Uterus (tissue), 4 donors: ENCODE measurements around the gene PLEKHG1. TPM values are rescaled to one million over a fixed set of nuclear protein-coding genes. Genes with fewer than 3 reads are reported as not detected.

ENCODE experiments used
- DNase-seq, 2 donors: peaks; one replicate each; pipeline ENCODE4 v3.0.0-alpha.2; 2019 to 2020
- H3K27ac ChIP-seq, 2 donors: fragments of 200-600 bp; sonication (generic); 1 replicate in 1 of 2; 2 replicates in 1 of 2; pipeline ENCODE4 v1.5.1; 2016 to 2018
- H3K27me3 ChIP-seq, 2 donors: fragments of 200-600 bp; sonication (generic); one replicate each; pipeline ENCODE4 v1.5.1; 2018 to 2019; ENCODE audit warnings: control low read depth in 1 of 2
- H3K36me3 ChIP-seq, 2 donors: fragments of 200-600 bp; sonication (generic); one replicate each; pipeline ENCODE4 v1.5.1; 2019; ENCODE audit warnings: control low read depth in 1 of 2
- H3K4me1 ChIP-seq, 2 donors: fragments of 200-600 bp; sonication (generic); one replicate each; pipeline ENCODE4 v1.5.1; 2018 to 2019; ENCODE audit warnings: control low read depth in 1 of 2
- H3K4me3 ChIP-seq, 2 donors: fragments of 200-600 bp; sonication (generic); 1 replicate in 1 of 2; 2 replicates in 1 of 2; pipeline ENCODE4 v1.5.1; 2018 to 2019; ENCODE audit warnings: mild to moderate bottlenecking in 1 of 2
- H3K9me3 ChIP-seq, 2 donors: fragments of 200-600 bp; sonication (generic); one replicate each; pipeline ENCODE4 v1.5.1; 2019; ENCODE audit warnings: control low read depth in 1 of 2
- CTCF ChIP-seq, 4 experiments: fragments of 200-600 bp in 2 of 4; fragments of 450-650 bp in 2 of 4; sonication (generic) in 2 of 4; IDR thresholded peaks; one replicate each; pipeline ENCODE4 v1.5.1; 2016 to 2019; ENCODE audit warnings: antibody characterized with exemption in 4 of 4, mild to moderate bottlenecking in 2 of 4, moderate library complexity in 1 of 4
- POLR2A ChIP-seq, 2 donors: fragments of 450-650 bp; IDR thresholded peaks; one replicate each; pipeline ENCODE4 v1.6.1; 2016; ENCODE audit warnings: antibody characterized with exemption in 2 of 2, mild to moderate bottlenecking in 1 of 2, moderate library complexity in 1 of 2
- intact Hi-C: fragments of 100-400 bp; cut with DNase I; formaldehyde crosslinking; loops from one replicate; pipeline ENCODE4 v1.15.1; 2023; ENCODE audit warnings: low total_unique reads
- total RNA-seq, 4 donors: library from RNA; depleted of rRNA in 3 of 4; stranded (reverse); fragments of >200 nt in 3 of 4; gene quantifications; one replicate each; pipeline versions ENCODE4 v1.1.0 to v1.2.4, GENCODE V29; 2014 to 2023
- donor health status: DM: yes; HTN: yes; CAD: no.

PLEKHG1 gene
- total RNA-seq, 4 donors from 2014 or later, result 7.2 to 50.3 (median 33.0) TPM

GRCh38 chr6:150593119-150593518, 6.6 kb upstream of the PLEKHG1 start:
- Histone ChIP-seq H3K36me3 (no peaks in the 10 kb centered on the region), H3K27ac (no peak overlapping the region), H3K4me3 (no peak overlapping the region), H3K27me3 (no peaks in the 10 kb centered on the region), H3K4me1 (no peaks in the 10 kb centered on the region), H3K9me3 (no peaks in the 10 kb centered on the region)
- DNase-seq, result no peak
- intact Hi-C loops, result no loop called here
- no peak for TF ChIP-seq CTCF (IDR thresholded peaks at IDR 0.05)
- TF ChIP-seq POLR2A (IDR thresholded peaks at IDR 0.05), result no peak

DNA sequence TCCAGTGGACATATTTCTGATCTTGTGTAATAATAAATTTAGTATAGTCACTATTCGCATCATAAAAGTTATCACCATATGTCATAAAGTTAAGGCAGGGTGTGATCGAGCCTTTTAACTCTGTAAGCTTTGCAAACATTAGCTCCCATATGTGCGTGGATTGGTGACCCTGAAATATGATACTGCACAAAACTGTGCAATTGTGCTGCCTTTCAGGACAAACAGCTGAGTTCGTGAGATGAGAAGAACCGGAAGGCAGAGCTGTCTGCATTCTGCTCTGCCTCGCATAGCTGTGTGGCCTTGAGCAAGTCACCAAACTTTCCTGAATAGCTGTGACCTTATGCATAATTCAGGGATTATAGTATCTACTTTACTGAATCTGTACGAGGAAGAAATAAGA, 3.2 kb upstream of the PLEKHG1 start:
- DNase-seq, result no peak
- no peak overlapping the region for H3K4me3 ChIP-seq
- intact Hi-C loops, result no loop called here
- no peaks in the 10 kb centered on the region for H3K9me3 ChIP-seq
- no peaks in the 10 kb centered on the region for H3K4me1 ChIP-seq
- H3K27ac ChIP-seq, result no peak overlapping the region
- TF ChIP-seq CTCF (IDR thresholded peaks at IDR 0.05), result no peak
- H3K27me3 ChIP-seq, result no peaks in the 10 kb centered on the region
- no peaks in the 10 kb centered on the region for H3K36me3 ChIP-seq

GRCh38 chr6:150598401-150598800, 1.3 kb upstream of the PLEKHG1 start:
- DNase-seq, result no peak
- no peaks in the 10 kb centered on the region for H3K9me3 ChIP-seq
- no peaks in the 10 kb centered on the region for H3K36me3 ChIP-seq
- H3K27me3 ChIP-seq, result no peaks in the 10 kb centered on the region
- no peak for TF ChIP-seq CTCF (IDR thresholded peaks at IDR 0.05)
- TF ChIP-seq POLR2A (IDR thresholded peaks at IDR 0.05), result no peak
- no peaks in the 10 kb centered on the region for H3K4me1 ChIP-seq
- no peak overlapping the region for H3K4me3 ChIP-seq
- intact Hi-C loops, result no loop called here
- no peak overlapping the region for H3K27ac ChIP-seq

- Histone ChIP-seq H3K9me3 (no peaks in the 10 kb centered on the region), H3K27ac (peak overlapping the region in 1 of 2 donors; percentile 90), H3K4me3 (no peak overlapping the region), H3K36me3 (no peaks in the 10 kb centered on the region), H3K27me3 (no peaks in the 10 kb centered on the region), H3K4me1 (no peaks in the 10 kb centered on the region)
- DNase-seq, result no peak
- intact Hi-C loops, result no loop called here
- TF ChIP-seq POLR2A (IDR thresholded peaks at IDR 0.05), result no peak
- TF ChIP-seq CTCF (IDR thresholded peaks at IDR 0.05), result no peak
Observed at GRCh38 chr6:150598858-150599198, 857 bp upstream of the PLEKHG1 start.

- no peak for DNase-seq
- H3K36me3 ChIP-seq, result no peaks in the 10 kb centered on the region
- H3K4me3 ChIP-seq, result peak overlapping the region; percentile 48 to 81
- peak overlapping the region; percentile 83 to 90 for H3K27ac ChIP-seq
- no peaks in the 10 kb centered on the region for H3K27me3 ChIP-seq
- no peaks in the 10 kb centered on the region for H3K9me3 ChIP-seq
- TF ChIP-seq CTCF (IDR thresholded peaks at IDR 0.05), result peak in 1 of 4 experiments; percentile 3
- no peak for TF ChIP-seq POLR2A (IDR thresholded peaks at IDR 0.05)
- H3K4me1 ChIP-seq, result no peaks in the 10 kb centered on the region
- intact Hi-C loops, result no loop called here
Observed at GRCh38 chr6:150600010-150600300, 270 bp downstream of the PLEKHG1 start.
